Adrenal gland (tissue), 5 donors: ENCODE measurements around the gene STEAP1B.

Experiments
- CTCF ChIP-seq, 6 experiments: fragments of 450-650 bp in 4 of 6; fragments of 200-600 bp in 2 of 6; sonication (generic) in 1 of 6; IDR thresholded peaks; 1 replicate in 5 of 6; 2 replicates in 1 of 6; pipeline versions ENCODE4 v1.5.1 to v1.8.0; 2016 to 2021; ENCODE audit warnings: antibody characterized with exemption in 6 of 6, mild to moderate bottlenecking in 2 of 6, moderate library complexity in 1 of 6
- POLR2A ChIP-seq, 2 donors: fragments of 450-650 bp; IDR thresholded peaks; one replicate each; pipeline ENCODE4 v1.6.1; 2017; ENCODE audit warnings: antibody characterized with exemption in 2 of 2, mild to moderate bottlenecking in 2 of 2, moderate library complexity in 1 of 2
- donor health status: DM: no; HTN: no; CAD: no.

DNA sequence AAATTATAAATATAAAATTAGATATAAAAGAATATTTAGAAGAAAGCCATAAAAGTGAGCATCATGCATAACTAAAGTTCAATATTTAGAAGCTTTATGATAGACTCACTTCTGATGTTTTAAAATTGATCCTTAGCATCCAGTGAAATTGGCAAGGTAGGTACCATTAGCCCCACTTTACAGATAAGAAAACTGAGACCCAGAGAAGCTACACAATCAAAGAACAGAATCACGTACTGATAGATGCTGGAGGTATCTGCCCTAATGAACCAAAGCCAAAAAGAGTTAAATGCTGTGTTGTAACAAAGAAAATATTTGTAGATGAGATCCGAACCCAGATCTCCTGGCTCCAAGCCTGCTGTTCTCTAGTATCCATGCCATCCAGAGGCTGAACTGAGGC, 100.4 kb downstream of the STEAP1B start:
- no peak for TF ChIP-seq CTCF (IDR thresholded peaks at IDR 0.05)
- no peak for TF ChIP-seq POLR2A (IDR thresholded peaks at IDR 0.05)
